ENCODE measurements around the gene CNRIP1.
"Not testable (repeated sequence)": the region's sequence is repeated elsewhere in the genome, so short reads cannot be mapped to it uniquely, and the experiment has no call there.

The CNRIP1 gene

DNA sequence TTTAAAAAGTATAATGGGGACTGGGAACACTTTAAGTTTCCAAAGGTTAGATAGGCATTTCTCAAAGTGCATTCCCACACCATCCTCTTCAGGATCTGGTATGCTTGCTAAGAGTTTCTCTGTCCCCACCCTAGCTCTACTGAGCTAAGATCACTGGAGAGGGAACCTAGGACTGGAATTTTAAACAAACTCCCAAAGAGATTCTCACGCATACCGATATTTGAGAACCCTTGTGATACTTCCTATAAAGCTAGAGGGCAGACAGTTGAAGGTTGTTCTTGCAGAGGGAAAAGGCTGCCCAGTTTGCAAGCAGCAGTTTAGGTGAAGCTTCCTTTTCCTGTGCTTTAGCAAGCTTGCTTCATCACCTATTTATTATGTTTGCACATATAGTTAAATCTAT lies 3.6 kb downstream of the CNRIP1 start:
- H3K9me3 ChIP-seq (ENCODE audit: control insufficient read depth, insufficient read depth, low read depth, low read length): no peaks in the 10 kb centered on the region
- H3K4me1 ChIP-seq (ENCODE audit: control insufficient read depth, insufficient read depth, low read length): no peaks in the 10 kb centered on the region
- no peaks in the 10 kb centered on the region for H3K36me3 ChIP-seq (ENCODE audit: control insufficient read depth, insufficient read depth, low read length)
- H3K4me3 ChIP-seq (ENCODE audit: low read depth, low read length): no peak overlapping the region
- peaks cover 69% of the 10 kb centered on the region for H3K27me3 ChIP-seq (ENCODE audit: control insufficient read depth, insufficient read depth, low read length)
- H3K27ac ChIP-seq (ENCODE audit: low read depth, low read length): no peak overlapping the region
- H3K9ac ChIP-seq (ENCODE audit: low read length): no peak overlapping the region

DNA sequence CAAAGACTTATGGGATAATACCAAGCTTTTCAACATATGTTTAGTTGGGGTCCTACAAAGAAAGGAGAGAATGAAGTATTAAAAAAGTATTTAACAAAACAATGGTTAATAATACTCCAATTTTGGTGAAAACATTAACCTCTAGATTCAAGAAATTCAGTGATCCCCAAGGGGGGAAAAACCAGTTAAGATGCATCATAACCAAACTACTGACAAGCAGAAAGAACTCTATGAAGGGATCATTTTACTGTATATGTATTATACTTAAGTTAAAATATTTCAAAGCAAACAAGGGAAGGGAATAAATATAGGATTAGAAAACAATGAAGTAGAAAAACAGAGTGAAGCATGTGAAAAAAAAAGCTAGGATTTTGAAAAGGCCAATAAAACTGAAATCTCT lies 8.7 kb downstream of the CNRIP1 start:
- Histone ChIP-seq H3K36me3 (ENCODE audit: control insufficient read depth, insufficient read depth, low read length) (no peaks in the 10 kb centered on the region), H3K9me3 (ENCODE audit: control insufficient read depth, insufficient read depth, low read depth, low read length) (no peaks in the 10 kb centered on the region)

GRCh38 chr2:68309426-68309825 lies 10.3 kb downstream of the CNRIP1 start:
- Histone ChIP-seq H3K9me3 (ENCODE audit: control insufficient read depth, insufficient read depth, low read depth, low read length) (no peaks in the 10 kb centered on the region), H3K36me3 (ENCODE audit: control insufficient read depth, insufficient read depth, low read length) (no peaks in the 10 kb centered on the region), H3K27me3 (ENCODE audit: control insufficient read depth, insufficient read depth, low read length) (peaks cover 10% of the 10 kb centered on the region; the same call in 1 of the 2 replicates), H3K27ac (ENCODE audit: low read depth, low read length) (no peak overlapping the region), H3K4me1 (ENCODE audit: control insufficient read depth, insufficient read depth, low read length) (no peaks in the 10 kb centered on the region), H3K9ac (ENCODE audit: low read length) (no peak overlapping the region), H3K4me3 (ENCODE audit: low read depth, low read length) (no peak overlapping the region)

More for the DNA sequence above, 8.7 kb downstream of the CNRIP1 start:
- Histone ChIP-seq H3K27ac (ENCODE audit: low read depth, low read length) (no peak overlapping the region), H3K4me1 (ENCODE audit: control insufficient read depth, insufficient read depth, low read length) (no peaks in the 10 kb centered on the region), H3K27me3 (ENCODE audit: control insufficient read depth, insufficient read depth, low read length) (peaks cover 19% of the 10 kb centered on the region; the same call in 1 of the 2 replicates), H3K4me3 (ENCODE audit: low read depth, low read length) (no peak overlapping the region), H3K9ac (ENCODE audit: low read length) (no peak overlapping the region)

DNA sequence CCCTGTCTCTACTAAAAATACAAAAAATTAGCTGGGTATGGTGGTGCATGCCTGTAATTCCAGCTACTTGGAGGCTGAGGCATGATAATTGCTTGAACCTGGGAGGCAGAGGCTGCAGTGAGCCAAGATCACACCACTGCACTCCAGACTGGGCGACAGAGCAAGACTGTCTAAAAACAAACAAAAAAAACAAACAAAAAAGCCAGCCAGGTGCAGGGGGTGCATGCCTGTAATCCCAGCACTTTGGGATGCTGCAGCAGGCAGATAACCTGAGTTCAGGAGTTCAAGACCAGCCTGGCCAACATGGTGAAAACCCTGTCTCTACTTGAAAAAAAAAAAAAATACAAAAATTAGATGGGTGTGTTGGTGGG lies 15.9 kb downstream of the CNRIP1 start:
- not testable (repeated sequence) for H3K36me3 ChIP-seq (ENCODE audit: control insufficient read depth, insufficient read depth, low read length); H3K27me3 ChIP-seq (ENCODE audit: control insufficient read depth, insufficient read depth, low read length); H3K4me3 ChIP-seq (ENCODE audit: low read depth, low read length); H3K9ac ChIP-seq (ENCODE audit: low read length); H3K9me3 ChIP-seq (ENCODE audit: control insufficient read depth, insufficient read depth, low read depth, low read length); H3K27ac ChIP-seq (ENCODE audit: low read depth, low read length); H3K4me1 ChIP-seq (ENCODE audit: control insufficient read depth, insufficient read depth, low read length)

DNA sequence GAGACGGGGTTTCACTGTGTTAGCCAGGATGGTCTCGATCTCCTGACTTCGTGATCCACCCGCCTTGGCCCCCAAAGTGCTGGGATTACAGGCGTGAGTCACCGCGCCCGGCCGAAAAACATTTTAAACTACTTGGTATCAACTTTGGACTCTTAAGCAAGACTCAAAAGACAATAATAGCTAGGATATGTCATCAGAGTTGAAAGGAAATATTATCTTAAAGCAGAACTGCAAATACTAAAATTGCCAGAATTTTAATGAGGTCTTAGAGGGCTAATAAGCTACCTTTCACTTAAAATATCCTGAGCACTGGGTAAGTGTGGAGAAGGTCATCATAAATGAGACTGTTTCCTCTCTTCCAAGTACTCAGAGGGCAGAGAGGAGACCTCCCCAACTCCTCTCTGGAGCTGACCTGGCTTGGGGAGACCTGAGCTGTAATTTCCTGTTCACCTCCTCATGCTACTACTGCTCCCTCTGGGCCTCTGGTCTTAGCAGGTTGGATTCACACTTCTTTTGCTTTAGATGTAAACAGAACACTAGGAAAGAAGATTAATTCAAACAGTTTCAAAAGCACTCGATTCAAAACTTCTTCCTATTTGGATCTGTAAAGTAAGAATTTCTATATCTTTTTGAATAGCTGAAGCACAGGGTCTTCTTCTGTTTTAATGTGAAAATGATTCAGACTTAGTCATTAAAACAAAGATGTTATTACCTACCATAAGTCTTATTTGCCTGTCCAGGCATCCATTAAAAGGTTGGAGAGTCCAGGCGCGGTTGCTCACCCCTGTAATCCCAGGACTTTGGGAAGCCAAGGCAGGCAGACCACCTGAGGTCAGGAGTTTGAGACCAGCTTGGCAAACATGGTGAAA lies 16.5 kb downstream of the CNRIP1 start:
- 0 out of 2 replicates have a peak, but pooled peaks cover 3% of the 10 kb centered on the region for H3K4me1 ChIP-seq (ENCODE audit: control insufficient read depth, insufficient read depth, low read length)
- H3K9ac ChIP-seq (ENCODE audit: low read length): no peak overlapping the region
- no peaks in the 10 kb centered on the region for H3K27me3 ChIP-seq (ENCODE audit: control insufficient read depth, insufficient read depth, low read length)
- no peaks in the 10 kb centered on the region for H3K9me3 ChIP-seq (ENCODE audit: control insufficient read depth, insufficient read depth, low read depth, low read length)
- no peak overlapping the region for H3K27ac ChIP-seq (ENCODE audit: low read depth, low read length)
- H3K36me3 ChIP-seq (ENCODE audit: control insufficient read depth, insufficient read depth, low read length): no peaks in the 10 kb centered on the region
- no peak overlapping the region for H3K4me3 ChIP-seq (ENCODE audit: low read depth, low read length)

- H3K4me3 ChIP-seq (ENCODE audit: low read depth, low read length): no peak overlapping the region
- H3K9me3 ChIP-seq (ENCODE audit: control insufficient read depth, insufficient read depth, low read depth, low read length): no peaks in the 10 kb centered on the region
- H3K4me1 ChIP-seq (ENCODE audit: control insufficient read depth, insufficient read depth, low read length): 0 out of 2 replicates have a peak, but pooled peaks cover 3% of the 10 kb centered on the region
- no peak overlapping the region for H3K9ac ChIP-seq (ENCODE audit: low read length)
- no peaks in the 10 kb centered on the region for H3K36me3 ChIP-seq (ENCODE audit: control insufficient read depth, insufficient read depth, low read length)
- no peaks in the 10 kb centered on the region for H3K27me3 ChIP-seq (ENCODE audit: control insufficient read depth, insufficient read depth, low read length)
- H3K27ac ChIP-seq (ENCODE audit: low read depth, low read length): no peak overlapping the region
These were observed 17.4 kb downstream of the CNRIP1 start for GRCh38 chr2:68302281-68302875.

DNA sequence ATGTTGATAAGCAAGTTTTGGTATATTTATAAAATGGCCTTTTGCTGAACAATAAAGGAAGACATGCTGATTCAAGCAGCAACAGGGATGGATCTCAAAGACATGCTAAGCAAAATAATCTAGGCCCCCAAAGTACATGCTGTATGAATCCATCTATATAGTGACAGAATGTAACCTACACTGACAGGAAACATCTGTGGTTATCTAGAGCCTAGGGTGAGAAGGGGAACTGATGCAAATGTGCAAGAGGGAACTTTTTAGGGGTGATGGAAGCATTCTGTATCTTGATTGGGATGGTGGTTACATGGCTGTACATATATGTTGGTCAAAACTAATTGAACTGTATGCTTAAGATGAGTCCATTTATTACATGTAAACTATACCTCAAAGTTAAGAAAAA lies 24.2 kb downstream of the CNRIP1 start:
- Histone ChIP-seq H3K9ac (ENCODE audit: low read length) (no peak overlapping the region), H3K36me3 (ENCODE audit: control insufficient read depth, insufficient read depth, low read length) (no peaks in the 10 kb centered on the region), H3K9me3 (ENCODE audit: control insufficient read depth, insufficient read depth, low read depth, low read length) (no peaks in the 10 kb centered on the region), H3K4me3 (ENCODE audit: low read depth, low read length) (no peak overlapping the region), H3K27me3 (ENCODE audit: control insufficient read depth, insufficient read depth, low read length) (no peaks in the 10 kb centered on the region), H3K27ac (ENCODE audit: low read depth, low read length) (no peak overlapping the region), H3K4me1 (ENCODE audit: control insufficient read depth, insufficient read depth, low read length) (no peaks in the 10 kb centered on the region)

- H3K9ac ChIP-seq (ENCODE audit: low read length): no peak overlapping the region
- no peak overlapping the region for H3K27ac ChIP-seq (ENCODE audit: low read depth, low read length)
- H3K4me3 ChIP-seq (ENCODE audit: low read depth, low read length): no peak overlapping the region
These were observed 24.8 kb downstream of the CNRIP1 start for GRCh38 chr2:68294913-68295312.

DNA sequence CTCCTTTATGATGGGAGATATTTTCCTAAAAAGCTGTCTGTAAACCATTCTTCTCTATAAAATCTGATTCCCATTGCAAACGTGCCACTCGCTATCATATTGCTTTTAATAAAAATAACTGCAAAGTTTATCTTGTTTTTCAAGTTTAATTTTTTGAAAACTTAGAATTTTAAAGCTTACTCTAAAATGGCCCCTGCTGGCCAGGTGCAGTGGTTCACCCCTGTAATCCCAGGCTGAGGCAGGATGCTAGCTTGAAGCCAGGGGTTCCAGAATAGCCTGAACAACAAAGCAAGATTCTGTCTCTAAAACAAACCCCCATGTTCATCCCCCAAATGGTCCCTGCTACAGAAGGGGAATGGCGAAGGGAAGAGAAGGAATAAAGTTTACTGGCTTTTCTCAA lies 25.6 kb downstream of the CNRIP1 start:
- Histone ChIP-seq H3K9me3 (ENCODE audit: control insufficient read depth, insufficient read depth, low read depth, low read length) (no peaks in the 10 kb centered on the region), H3K27me3 (ENCODE audit: control insufficient read depth, insufficient read depth, low read length) (no peaks in the 10 kb centered on the region), H3K36me3 (ENCODE audit: control insufficient read depth, insufficient read depth, low read length) (no peaks in the 10 kb centered on the region), H3K27ac (ENCODE audit: low read depth, low read length) (no peak overlapping the region), H3K9ac (ENCODE audit: low read length) (no peak overlapping the region), H3K4me3 (ENCODE audit: low read depth, low read length) (no peak overlapping the region), H3K4me1 (ENCODE audit: control insufficient read depth, insufficient read depth, low read length) (no peaks in the 10 kb centered on the region)

More at GRCh38 chr2:68294913-68295312, 24.8 kb downstream of the CNRIP1 start:
- no peaks in the 10 kb centered on the region for H3K4me1 ChIP-seq (ENCODE audit: control insufficient read depth, insufficient read depth, low read length)
- H3K9me3 ChIP-seq (ENCODE audit: control insufficient read depth, insufficient read depth, low read depth, low read length): no peaks in the 10 kb centered on the region
- no peaks in the 10 kb centered on the region for H3K27me3 ChIP-seq (ENCODE audit: control insufficient read depth, insufficient read depth, low read length)
- no peaks in the 10 kb centered on the region for H3K36me3 ChIP-seq (ENCODE audit: control insufficient read depth, insufficient read depth, low read length)

- H3K27me3 ChIP-seq (ENCODE audit: control insufficient read depth, insufficient read depth, low read length): no peaks in the 10 kb centered on the region
- no peaks in the 10 kb centered on the region for H3K36me3 ChIP-seq (ENCODE audit: control insufficient read depth, insufficient read depth, low read length)
- no peaks in the 10 kb centered on the region for H3K4me1 ChIP-seq (ENCODE audit: control insufficient read depth, insufficient read depth, low read length)
- no peak overlapping the region for H3K4me3 ChIP-seq (ENCODE audit: low read depth, low read length)
- H3K9me3 ChIP-seq (ENCODE audit: control insufficient read depth, insufficient read depth, low read depth, low read length): no peaks in the 10 kb centered on the region
- no peak overlapping the region for H3K27ac ChIP-seq (ENCODE audit: low read depth, low read length)
- H3K9ac ChIP-seq (ENCODE audit: low read length): no peak overlapping the region
These were observed 26.0 kb downstream of the CNRIP1 start for GRCh38 chr2:68293755-68294154.

DNA sequence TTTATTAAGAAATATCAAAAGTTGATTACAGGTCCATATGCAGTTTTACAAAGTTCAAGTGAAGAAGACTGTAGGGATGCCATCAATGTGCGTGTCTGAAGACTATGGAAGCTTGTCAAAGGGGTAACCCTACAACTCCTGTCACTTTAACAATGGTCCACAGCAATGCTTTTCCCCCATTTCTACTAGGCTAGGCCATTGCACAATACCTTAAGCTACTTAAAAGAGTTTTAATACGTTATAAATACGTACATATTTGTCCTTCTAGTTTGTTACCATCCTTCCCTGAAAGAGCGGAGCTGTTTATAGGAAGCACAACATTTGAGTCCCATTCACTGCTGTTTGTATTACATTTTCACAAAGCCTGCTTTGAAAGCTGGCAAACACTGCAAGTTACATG lies 26.7 kb downstream of the CNRIP1 start:
- no peaks in the 10 kb centered on the region for H3K27me3 ChIP-seq (ENCODE audit: control insufficient read depth, insufficient read depth, low read length)
- H3K27ac ChIP-seq (ENCODE audit: low read depth, low read length): no peak overlapping the region
- H3K4me3 ChIP-seq (ENCODE audit: low read depth, low read length): no peak overlapping the region
- H3K4me1 ChIP-seq (ENCODE audit: control insufficient read depth, insufficient read depth, low read length): 0 out of 2 replicates have a peak, but pooled peaks cover 4% of the 10 kb centered on the region
- no peak overlapping the region for H3K9ac ChIP-seq (ENCODE audit: low read length)
- no peaks in the 10 kb centered on the region for H3K9me3 ChIP-seq (ENCODE audit: control insufficient read depth, insufficient read depth, low read depth, low read length)
- H3K36me3 ChIP-seq (ENCODE audit: control insufficient read depth, insufficient read depth, low read length): no peaks in the 10 kb centered on the region
